GM18499 (cell line): ENCODE data around the gene RILPL1.
"Not testable (repeated sequence)": the region's sequence is repeated elsewhere in the genome, so short reads cannot be mapped to it uniquely, and the experiment has no call there.

Experiments
- ATAC-seq: cut with Tn5 transposase; IDR thresholded peaks from one replicate; pipeline ENCODE4 v1.9.1; 2021; ENCODE audit warnings: moderate number of reproducible peaks; ENCODE audit not compliant: insufficient read depth, unreplicated experiment

RILPL1 gene

DNA sequence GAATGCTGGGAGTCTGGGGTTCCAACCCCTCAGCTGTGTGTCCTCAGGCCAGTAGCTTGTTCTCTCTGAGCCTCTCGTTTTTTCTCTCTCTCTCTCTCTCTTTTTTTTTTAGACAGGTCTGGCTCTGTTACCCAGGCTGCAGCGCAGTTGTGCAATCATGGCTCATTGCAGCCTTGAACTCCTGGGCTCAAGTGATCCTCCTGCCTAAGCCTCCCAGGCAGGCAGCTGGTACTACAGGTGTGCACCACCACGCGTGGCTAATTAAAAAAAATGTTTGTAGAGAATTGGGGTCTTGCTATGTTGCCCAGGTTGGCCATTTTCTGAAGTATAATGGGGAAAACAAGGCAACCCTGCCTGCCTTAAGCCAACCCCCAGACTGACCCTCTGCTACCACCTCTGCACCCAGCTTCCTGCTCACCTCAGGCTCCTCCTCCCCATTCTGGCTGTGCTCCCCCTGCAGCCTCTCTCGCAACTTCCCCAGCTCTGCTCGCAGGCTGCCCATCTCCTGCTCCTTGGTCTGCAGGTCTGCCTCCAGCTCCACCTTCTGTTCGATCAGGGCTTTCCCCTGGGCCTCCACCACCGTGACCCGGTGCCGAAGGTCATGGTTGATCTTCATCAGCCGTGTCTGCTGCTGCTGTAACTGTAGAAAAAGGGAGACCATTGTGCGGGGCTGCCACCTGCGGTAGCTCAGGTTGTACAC lies 35.2 kb downstream of the RILPL1 start:
- no peak for ATAC-seq

DNA sequence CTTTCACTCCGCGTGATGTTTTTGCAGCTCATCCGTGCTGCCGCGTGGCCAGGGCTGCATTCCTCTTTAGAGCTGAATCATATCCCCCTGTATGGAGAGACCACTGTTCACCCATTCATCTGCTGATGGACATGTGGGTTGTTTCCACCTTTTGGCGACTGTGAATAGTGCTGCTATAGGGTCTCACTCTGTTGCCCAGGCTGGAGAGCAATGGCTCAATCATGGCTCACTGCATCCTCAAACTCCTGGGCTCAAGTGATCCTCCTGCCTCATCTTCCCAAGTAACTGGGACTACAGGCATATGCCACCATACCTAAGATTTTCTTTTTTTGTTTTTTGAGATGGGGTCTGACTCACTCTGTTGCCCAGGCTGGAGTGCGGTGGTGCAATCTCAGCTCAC lies 36.5 kb downstream of the RILPL1 start:
- no peak for ATAC-seq

DNA sequence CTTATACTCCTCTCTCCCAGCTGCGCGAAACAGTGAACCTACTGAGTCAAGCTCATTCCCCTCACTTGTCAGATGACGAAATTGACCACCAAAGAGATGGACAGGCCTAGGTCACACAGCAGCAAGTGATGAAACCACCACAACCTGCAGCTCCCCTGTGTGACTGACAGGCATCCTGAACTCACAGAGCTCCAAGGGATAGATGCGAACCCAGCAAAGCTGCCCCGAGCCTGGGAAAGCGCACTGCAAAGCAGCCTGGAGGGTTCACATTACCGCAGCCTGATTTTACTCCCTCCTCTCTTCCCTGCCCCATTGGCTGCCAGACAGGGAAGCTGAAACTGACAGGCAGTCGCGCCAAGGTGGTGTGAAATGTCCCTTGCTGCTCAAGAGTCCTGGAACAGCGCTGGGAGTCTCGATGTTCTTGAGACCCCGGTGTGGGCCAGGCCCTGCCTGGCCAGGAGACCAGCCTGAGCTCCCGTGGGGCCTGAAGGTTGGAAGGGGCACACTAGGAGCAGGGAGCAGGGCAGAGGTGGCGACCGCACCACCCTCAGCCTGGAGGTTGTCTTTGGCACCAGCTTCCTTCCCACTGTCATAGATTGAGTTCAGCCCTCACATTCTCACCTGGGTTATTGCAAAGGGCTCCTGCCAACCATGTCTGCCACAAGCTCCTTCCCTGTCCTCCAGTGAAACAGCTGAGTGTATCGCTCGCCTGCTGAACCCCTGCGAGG lies 39.2 kb downstream of the RILPL1 start:
- ATAC-seq, result no peak

DNA sequence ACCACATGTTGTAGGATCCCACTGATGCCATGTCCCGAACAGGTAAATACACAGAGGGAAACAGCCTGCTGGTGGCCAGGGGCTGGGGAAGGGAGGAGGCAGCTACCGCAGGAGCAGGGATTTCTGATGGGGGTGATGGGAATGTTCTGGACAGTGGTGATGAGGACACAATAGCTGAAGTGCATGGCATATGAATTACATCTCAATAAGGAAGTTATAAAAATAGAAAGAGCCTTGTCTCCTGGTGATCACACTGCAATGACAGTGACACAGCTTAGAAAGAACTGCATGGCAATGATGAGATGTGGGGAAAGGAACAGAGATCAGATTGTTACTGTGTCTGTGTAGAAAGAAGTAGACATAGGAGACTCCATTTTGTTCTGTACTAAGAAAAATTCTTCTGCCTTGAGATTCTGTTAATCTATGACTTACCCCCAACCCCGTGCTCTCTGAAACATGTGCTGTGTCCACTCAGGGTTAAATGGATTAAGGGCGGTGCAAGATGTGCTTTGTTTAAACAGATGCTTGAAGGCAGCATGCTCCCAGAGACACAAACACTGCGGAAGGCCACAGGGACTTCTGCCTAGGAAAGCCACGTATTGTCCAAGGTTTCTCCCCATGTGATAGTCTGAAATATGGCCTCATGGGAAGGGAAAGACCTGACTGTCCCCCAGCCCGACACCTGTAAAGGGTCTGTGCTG lies 41.0 kb downstream of the RILPL1 start:
- not testable (repeated sequence) for ATAC-seq

DNA sequence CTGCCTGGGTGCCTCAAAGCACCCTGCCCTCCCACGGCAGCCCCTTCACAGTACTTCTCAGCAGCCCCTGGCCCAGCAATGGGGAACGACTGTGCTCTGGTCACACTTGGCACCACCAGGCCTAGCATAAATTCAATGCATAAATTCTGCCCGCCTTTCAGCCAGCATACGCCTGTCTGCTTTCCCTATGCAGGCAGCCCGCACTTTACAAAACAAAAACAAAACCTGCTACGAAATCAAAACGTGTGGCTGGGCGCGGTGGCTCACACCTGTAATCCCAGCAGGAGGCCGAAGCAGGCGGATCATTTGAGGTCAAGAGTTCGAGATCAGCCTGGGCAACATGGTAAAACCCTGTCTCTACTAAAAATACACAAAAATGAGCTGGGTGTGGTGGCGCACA lies 42.0 kb downstream of the RILPL1 start:
- no peak for ATAC-seq

DNA sequence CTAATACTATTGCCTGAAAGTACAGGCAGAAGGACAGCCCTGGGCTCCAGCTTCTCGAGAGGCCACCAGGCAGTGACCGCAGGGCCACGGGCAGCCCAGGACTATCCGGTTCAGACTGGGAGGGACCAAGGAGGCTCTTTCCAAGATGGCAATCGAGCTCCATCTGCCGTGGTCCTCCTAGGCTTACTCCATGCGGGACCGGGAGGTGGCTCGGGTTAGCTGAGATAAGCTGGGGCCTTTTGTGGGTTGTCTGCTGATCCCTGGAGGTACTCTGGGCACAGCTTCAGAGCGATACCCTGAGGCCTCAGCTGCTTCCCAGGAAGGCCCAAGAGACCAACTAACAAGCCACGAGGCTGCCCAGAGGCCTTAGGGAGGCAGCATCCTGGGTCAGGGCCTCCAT lies 42.5 kb downstream of the RILPL1 start:
- ATAC-seq, result no peak

DNA sequence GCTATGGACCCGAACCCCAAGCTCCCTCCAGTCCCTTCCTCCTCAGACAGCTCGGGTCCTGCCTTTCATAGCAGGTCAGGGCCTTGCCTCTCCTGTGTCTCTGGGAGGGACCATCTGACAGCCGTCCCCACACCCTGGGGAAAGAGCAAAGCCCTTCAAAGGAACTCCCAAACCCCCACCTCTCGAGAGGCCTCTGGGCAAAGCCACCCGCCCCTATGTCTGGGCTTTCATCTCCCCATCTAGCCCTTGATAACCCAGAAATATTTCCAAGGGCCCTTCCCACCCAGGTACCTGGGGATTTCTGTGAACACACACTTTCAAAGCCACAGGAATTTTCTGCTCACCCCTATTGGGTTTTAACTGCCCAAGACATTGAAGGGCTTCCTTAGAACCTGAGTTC lies 43.4 kb downstream of the RILPL1 start:
- no peak for ATAC-seq

DNA sequence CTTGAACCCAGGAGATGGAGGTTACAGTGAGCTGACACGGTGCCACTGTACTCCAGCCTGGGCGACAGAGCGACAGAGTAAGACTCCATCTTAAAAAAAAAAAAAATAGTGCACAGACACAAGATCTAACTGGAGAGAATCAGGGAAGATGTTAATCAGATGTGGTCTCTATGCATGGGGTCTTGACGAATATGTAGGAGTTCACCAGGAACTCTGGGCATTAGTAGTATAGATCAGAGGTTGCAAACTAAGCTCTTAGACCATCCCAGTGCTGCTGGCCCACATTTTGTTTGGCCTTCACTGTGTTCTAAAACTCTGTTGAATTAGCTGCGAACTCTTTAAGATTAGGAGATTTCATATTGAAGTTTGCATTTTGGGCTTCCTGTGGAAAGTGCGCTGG lies 43.9 kb downstream of the RILPL1 start:
- ATAC-seq, result no peak

DNA sequence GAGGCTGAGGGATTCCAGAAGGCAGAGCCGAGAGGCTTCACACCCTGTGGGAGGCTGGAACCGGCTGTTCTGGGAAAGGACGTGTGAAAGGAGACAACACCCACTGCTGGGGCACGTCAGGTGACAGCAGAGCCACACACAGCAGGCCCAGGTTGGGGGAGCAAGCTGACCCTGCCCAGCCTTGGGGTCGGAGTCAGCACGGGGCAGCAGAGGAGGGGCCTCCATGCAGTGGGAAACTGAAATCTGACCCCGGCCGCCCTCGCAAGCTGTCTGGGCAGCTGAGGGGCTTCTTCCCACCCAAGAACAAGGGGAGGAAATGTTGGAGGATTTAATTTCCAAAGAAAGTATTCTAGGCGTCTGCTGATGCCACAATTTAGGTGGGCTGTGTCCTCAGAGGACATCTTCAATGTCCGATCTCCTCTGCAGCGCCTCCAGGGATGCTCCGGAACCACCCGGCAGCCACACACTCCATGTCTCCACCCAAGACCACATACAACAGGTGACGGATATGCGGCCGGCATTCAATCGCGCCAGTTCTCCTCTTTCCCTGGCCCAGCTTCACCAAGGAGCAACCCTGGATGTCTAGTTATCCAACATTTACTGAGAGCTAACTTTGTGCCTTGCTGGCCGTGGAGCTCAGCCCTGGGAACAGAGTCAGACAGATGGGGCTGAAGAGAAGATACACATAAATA lies 44.8 kb downstream of the RILPL1 start:
- ATAC-seq, result no peak

DNA sequence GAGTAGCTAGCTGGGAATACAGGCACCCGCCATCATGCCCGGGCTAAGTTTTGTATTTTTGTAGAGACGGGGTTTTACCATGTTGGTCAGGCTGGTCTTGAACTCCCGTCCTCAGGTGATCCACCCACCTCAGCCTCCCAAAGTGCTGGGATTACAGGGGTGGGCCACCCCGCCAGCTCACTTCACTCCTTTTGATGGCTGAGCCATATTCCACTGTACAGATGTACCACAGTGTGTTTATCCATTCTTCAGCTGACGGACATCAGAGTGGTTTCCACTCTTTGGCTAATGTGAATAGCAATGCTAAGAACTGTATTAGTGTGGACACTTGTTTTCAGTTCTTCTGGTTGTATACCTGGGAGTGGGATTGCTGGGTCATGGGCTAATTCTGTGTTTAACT lies 46.1 kb downstream of the RILPL1 start:
- no peak for ATAC-seq

DNA sequence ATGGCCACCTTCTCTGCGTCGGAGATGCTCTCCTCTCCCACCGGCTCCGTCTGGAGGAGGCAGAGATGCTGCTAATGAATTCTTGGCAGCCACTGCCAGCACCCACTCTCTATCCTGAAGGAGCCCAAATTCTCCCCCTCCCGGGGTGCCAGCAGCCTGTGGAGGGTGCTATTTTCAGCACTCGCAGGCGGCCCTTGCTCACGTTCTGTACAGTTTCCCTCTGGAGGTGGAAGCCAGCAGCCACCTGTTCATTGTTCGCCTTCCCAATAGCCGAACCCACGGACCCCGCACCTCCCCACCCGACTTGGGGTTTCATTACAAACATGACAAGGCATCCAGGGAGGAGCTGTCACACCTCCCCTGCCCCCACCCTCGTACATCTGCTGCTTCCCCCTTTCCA lies 47.8 kb downstream of the RILPL1 start:
- no peak for ATAC-seq

DNA sequence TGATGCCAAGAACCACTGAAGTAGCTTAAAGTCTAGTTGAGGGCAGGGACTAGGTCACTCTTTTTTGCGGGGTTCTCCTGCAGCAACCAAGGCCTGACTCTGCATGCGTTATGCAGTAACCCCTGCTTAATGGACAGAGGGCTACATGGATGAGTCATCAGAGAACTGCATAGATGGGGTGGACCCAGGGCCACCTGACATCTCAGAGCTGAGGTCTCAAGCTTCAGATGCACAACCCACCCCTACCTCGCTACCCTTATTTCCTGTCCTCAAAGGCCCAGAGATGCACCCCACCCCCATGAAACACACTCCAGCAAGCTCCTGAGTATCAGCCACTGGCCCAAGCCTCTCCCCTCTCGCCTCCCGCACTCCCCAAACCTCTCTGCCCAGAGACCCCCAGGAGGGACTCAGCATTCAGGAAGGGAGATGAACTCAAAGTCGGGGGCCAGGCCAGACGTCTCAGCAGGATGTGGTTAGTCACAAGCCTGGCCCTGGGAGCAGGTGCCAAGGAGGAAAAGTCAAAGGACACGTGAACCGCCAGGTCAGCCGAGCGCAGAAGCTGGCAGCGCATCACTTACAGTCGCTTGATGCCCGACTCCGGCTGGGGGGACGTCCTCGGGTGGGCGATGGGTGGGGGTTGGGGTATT lies 49.8 kb downstream of the RILPL1 start:
- no peak for ATAC-seq

DNA sequence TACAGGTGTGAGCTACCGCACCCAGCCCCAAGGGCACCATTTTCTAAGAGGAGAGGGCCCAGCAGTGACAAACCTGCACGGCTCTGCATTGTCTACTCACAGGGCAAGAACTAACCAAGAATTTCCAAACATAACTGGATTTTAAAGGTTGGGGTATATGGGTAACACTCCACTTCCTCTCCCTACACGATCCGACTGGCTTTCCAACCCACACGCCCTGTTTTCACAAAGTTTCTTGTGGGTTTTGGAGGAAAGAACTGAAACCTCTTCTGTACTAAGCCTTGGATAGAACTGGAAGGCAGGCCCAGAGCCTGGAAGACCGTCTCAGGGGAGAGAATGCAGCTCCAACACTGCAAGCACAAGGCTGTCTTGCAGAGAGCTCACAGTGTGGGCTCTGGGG lies 50.6 kb downstream of the RILPL1 start:
- ATAC-seq, result no peak

DNA sequence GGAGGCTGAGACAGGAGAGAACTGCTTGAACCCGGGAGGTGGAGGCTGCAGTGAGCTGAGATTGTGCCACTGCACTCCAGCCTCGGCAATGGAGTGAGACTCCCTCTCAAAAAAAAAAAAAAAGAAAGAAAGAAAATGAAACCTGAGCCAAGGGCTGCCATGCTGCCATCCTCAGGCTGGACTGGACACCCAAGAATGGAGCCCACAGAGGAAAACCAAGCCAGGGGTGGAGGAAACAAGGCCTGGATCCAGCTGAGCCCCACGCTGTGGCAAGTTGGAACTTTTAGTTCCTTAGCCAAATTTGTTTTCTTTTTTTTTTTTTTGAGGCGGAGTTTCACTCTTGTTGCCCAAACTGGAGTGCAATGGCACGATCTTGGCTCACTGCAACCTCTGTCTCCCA lies 52.3 kb downstream of the RILPL1 start:
- ATAC-seq, result not testable (repeated sequence)

DNA sequence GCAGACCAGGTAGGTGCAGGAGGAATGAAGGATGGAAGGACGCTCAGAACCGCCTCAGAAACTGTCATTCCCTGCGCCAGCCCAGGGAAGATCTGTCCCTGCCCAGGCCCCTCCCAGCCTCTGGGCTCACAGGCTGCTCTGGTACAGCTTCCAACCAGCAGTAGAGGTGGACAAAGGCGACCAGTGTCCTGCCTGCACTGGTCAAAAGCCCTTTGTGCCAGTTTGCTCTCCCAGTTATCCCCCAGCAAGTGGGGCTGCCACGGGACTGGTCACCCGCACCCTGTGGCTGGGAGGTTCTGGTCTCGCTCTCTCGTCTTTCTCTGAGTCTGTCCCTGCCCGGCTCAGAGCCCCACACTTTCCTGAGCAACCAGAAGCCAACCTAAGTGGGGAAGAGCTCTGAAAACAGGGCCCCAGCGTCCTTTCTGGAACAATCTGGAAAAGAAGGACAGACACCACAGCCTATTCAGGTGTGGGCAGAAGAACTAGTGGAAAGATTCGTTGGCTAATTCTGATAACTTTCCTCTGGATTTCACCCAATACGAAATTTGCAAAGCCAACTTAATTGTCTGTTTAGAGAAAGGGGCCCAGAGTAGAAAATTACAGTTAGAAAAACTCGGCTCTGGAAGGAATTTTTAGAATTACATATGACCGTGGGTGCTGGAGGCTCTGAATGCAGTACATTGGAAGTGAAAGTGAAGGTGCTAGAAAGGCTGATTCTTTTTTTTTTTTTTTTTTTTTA lies 53.9 kb downstream of the RILPL1 start:
- no peak for ATAC-seq

DNA sequence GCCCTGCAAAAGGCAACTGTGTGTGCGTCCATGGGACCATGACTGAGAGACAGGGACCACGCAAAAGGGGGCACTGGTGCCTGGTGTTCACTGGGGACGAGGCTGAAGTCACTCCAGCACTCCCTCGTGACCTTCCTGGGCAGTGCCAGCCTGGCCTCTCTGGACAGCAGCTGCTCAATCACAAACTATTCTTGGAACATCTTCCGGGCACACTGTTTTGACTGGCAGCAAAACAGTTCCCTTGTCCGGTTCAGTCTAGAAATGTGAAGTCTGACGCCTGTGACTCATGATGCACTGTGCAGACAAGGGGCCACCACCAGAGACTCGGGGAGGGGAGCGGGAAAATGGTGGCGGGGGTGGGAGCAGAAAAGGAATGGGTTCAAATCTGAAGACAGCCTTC lies 54.8 kb downstream of the RILPL1 start:
- no peak for ATAC-seq

DNA sequence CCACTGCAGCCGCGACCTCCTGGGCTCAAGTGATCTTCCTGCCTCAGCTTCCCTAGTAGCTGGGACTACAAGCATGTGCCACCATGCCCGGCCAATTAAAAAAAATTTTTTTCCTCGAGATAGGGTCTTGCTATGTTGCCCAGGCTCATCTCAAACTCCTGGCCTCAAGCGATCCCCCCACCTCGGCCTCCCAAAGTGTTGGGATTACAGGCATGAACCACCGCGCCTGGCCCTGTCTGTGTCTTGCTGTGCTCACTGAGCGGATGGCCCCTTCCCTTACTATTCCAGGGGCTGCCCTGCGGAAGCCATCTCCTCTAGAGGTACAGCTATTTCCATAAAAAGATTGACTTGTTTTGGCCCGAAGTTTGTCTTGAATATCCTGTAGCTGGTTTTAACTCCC lies 55.5 kb downstream of the RILPL1 start:
- no peak for ATAC-seq

DNA sequence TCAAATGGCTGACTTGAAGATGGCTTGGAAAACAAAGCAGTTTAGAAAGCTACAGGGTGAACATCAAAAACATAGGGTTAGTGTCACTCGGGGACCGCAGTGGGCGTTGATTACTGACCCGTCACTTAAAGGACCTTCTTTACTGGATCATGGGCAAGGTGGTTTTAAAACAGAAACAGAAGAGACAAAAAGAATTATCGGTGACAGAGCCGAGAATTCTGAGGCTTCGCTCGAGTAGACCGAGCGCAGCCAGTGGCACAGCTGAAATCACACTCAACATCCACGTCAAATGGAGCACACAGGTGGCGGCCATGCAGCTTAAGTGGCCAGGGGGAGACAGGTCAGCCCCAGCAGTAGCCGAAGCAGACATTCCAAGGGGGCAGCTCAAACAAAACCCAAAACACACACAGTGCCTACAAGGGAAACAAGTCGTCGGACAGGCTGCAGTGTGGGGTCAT lies 58.2 kb downstream of the RILPL1 start:
- ATAC-seq, result no peak

DNA sequence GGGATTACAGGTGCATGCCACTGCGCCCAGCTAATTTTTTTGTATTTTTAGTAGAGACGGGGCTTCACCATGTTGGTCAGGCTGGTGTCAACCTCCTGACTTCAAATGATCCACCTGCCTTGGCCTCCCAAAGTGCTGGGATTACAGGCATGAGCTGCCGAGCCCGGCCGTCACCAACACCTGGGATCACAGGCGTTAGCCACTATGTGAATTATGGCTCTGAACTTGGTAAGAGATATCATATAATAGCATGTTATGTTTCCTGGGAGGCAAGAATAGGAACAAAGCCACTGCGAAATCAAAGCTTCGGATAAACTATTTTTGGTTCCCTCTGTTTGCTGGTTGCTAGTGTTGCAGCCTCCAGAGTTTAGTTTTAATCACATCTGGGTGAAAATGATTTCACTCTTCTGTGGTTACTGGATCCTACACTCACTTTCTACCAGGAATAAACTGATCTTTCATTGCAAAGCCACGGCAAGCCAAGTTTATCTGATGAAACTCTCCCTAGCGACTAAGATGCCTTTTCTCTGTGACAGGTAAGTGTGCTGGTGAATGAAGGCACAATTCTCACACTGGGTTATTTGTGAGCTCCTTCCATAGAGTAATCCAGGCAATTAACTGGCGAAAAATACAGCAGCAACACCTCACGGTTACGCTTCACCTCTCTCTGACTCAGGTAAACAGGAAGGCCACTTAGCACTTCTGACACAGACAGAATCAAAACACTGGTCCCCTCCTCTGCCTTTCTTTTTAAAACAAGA lies 58.9 kb downstream of the RILPL1 start:
- ATAC-seq, result no peak
